Rectal smooth muscle tissue (tissue), 1 donor: ENCODE results near the gene SPRED2.
"Not testable (repeated sequence)": the region's sequence is repeated elsewhere in the genome, so short reads cannot be mapped to it uniquely, and the experiment has no call there.

Experiments
- H3K27ac ChIP-seq: one replicate; pipeline ENCODE4 v1.7.0; 2013; ENCODE audit warnings: low read depth, low read length, inconsistent platforms
- H3K27me3 ChIP-seq: one replicate; pipeline ENCODE4 v1.7.0; 2013; ENCODE audit warnings: low read length; ENCODE audit not compliant: control insufficient read depth, insufficient read depth
- H3K36me3 ChIP-seq: one replicate; pipeline ENCODE4 v1.7.0; 2013; ENCODE audit warnings: low read length; ENCODE audit not compliant: control insufficient read depth, insufficient read depth
- H3K4me1 ChIP-seq: one replicate; pipeline ENCODE4 v1.7.0; 2013; ENCODE audit warnings: low read length; ENCODE audit not compliant: control insufficient read depth, insufficient read depth
- H3K4me3 ChIP-seq: one replicate; pipeline ENCODE4 v1.7.0; 2013; ENCODE audit warnings: low read length
- H3K9ac ChIP-seq: one replicate; pipeline ENCODE4 v1.7.0; 2013; ENCODE audit warnings: low read length

SPRED2 gene

DNA sequence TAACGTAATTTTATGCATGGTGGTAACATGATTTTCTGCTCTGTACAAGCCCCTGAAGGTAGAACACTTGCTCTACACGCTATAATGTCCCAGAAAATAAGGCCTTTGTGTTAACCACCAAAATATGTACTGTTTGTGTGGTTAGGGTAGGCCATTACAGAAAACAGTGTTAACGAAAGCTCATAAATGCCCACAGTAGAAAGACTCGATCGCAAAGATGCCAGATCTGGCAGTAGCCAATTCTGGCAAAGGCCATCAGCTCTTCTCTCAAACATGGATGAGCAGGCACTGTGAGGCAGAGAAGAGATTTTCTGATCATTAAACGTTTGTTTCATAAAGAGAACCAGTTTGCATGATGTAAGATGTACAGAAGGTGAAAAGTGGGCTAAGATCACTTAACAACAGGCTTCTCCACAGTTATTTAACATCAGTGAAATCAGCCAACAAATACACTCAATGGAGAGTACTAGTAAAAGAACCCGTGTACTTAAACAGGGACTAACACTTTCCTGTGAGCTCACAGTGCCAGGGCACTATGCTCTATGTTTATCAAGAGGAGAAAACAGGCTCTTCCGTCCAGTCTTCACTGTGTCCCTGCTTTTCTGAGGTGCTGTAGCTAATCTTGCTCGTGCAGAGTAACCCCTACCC, 80.3 kb downstream of the SPRED2 start:
- H3K4me1 ChIP-seq = peaks cover 2% of the 10 kb centered on the region
- no peaks in the 10 kb centered on the region for H3K27me3 ChIP-seq
- H3K36me3 ChIP-seq = no peaks in the 10 kb centered on the region
- no peak overlapping the region for H3K9ac ChIP-seq
- no peak overlapping the region for H3K4me3 ChIP-seq
- no peak overlapping the region for H3K27ac ChIP-seq

DNA sequence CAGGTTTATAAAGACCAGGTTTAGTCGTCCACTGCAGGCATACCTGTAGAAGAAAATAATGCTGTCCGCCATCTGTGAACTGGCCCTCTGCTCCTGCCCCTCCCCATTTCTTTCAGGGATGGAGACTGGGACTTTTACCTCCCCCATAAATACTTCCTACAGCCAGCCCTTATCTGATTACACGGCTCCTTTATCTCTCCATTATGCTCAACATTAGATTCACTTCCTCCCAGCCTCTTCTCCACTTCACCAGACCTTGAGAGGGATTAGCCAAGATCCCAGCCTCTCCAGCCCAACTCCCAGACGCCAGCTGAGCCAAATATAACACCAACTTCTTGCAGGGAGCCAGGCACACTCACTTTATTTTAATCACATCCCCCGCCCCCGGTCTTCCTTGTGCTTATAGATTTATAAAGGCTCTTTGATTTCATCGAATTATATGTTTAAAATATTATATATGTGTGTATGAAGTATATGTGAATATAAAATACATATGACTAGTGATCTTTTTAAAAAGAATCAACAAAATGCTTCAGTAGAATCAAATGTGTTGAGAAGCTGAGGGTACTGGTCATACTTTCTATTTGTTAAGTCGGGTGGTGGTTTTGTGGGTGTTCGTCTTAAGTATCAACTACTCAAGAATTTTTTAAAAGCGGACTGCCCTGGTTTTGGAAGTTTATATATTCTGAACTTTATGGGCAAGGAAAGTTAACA, 81.0 kb downstream of the SPRED2 start:
- no peaks in the 10 kb centered on the region for H3K36me3 ChIP-seq
- H3K4me1 ChIP-seq = peaks cover 2% of the 10 kb centered on the region
- no peak overlapping the region for H3K4me3 ChIP-seq
- no peak overlapping the region for H3K9ac ChIP-seq
- no peaks in the 10 kb centered on the region for H3K27me3 ChIP-seq
- no peak overlapping the region for H3K27ac ChIP-seq

DNA sequence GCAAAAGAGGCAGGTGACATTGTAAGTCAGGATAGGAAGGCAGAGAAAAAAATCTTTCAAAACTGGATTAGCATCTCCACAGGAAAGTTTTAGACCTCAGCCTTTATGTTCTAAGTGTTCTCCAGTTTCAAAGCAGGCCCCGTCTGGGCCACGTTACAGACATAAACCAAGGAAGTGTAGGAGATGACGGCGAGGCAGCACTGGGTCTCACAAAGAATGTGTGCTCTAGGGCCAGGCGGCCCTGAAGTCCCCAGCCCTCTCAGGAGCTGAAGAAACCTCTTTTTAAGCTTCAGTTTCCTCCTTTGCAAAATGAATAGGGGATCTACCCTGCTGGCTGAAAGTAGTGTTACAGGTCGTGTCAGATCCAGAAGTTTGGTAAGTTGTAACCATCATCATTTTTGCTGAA, 81.7 kb downstream of the SPRED2 start:
- Histone ChIP-seq H3K27me3 (no peaks in the 10 kb centered on the region), H3K4me3 (no peak overlapping the region), H3K9ac (no peak overlapping the region), H3K36me3 (no peaks in the 10 kb centered on the region), H3K27ac (no peak overlapping the region), H3K4me1 (peaks cover 2% of the 10 kb centered on the region)

DNA sequence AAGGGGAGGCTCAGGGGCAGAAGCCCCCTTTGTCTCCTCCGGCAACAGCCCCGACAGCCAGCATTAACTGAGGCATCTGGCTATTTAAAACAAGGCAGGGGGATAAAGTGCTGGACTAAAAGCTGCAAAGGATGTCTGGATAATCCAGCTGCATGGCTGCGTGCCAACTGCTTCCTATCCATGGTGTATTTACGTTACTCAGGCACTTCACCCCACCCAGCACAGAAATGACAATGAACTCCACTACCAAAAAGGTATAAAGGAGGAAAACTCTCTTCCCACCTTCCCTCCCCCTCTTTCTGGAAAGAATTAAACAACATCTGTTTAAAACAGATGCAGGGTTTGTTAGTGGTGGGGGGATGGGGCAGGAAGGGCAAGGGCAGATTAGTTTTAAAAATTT, 82.5 kb downstream of the SPRED2 start:
- Histone ChIP-seq H3K27ac (no peak overlapping the region), H3K4me3 (no peak overlapping the region), H3K27me3 (no peaks in the 10 kb centered on the region), H3K4me1 (peaks cover 2% of the 10 kb centered on the region), H3K9ac (no peak overlapping the region), H3K36me3 (no peaks in the 10 kb centered on the region)

DNA sequence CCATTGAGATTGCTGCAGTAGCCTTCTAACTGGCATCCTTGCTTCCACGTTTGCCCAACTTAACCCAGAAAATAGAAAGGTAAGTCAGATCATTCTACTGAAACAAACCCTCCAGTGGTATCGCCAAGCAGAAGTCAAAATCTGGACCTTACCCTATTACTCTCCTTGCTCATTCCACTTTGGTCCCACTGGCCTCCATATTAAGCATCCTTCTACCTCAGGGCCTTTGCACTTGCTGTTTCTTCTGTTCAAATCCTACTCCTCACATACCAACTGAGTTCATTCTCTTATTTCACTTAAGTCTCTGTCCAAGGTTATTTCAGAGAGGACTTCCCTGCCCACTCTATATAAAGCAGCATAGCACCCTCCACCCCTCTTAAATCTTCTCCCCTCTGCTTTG, 84.5 kb downstream of the SPRED2 start:
- Histone ChIP-seq H3K27me3 (no peaks in the 10 kb centered on the region), H3K4me1 (peaks cover 2% of the 10 kb centered on the region), H3K9ac (no peak overlapping the region), H3K27ac (no peak overlapping the region), H3K4me3 (no peak overlapping the region), H3K36me3 (no peaks in the 10 kb centered on the region)

DNA sequence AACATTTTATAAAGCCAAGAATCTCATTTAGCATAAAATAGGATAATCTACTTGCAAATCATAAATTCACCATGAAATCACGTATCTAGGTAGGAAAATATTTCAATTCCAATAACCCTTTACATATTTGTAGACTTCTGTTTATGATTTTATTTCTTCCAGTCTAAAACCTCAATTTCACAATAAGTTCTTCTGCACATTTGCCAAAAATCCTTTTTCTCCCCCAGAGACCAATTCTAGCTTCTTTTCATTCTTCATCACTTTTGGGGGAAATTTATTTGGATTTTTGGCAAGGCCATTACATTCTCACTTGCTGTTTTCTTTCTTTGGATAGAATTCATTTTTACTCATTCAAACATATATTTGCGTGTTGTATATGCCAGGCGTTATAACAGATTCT, 86.8 kb downstream of the SPRED2 start:
- H3K4me3 ChIP-seq = no peak overlapping the region

DNA sequence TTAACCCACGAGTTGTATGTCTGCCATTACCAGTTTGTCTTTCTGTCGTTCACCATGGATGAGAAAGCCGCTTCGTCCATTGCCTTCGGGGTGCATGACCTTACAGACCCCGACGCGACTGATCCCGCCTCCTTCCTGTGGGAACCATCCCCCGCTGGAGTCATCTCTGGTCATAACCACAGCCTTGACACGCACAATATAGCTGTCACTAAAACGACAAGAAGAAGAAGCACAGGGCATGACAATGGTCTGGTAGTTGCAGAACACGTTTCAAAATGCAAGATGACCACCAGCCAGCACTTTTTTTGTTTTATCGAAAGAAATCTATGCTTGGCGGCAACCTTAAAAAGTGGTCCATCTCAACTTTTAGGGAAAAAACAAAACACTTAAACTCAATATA, 87.7 kb downstream of the SPRED2 start:
- Histone ChIP-seq H3K9ac (no peak overlapping the region), H3K4me3 (no peak overlapping the region), H3K36me3 (no peaks in the 10 kb centered on the region), H3K27me3 (no peaks in the 10 kb centered on the region), H3K4me1 (peaks cover 2% of the 10 kb centered on the region), H3K27ac (no peak overlapping the region)

More for the DNA sequence above, 86.8 kb downstream of the SPRED2 start:
- peaks cover 2% of the 10 kb centered on the region for H3K4me1 ChIP-seq
- H3K27me3 ChIP-seq = no peaks in the 10 kb centered on the region
- H3K27ac ChIP-seq = no peak overlapping the region
- no peaks in the 10 kb centered on the region for H3K36me3 ChIP-seq
- no peak overlapping the region for H3K9ac ChIP-seq

DNA sequence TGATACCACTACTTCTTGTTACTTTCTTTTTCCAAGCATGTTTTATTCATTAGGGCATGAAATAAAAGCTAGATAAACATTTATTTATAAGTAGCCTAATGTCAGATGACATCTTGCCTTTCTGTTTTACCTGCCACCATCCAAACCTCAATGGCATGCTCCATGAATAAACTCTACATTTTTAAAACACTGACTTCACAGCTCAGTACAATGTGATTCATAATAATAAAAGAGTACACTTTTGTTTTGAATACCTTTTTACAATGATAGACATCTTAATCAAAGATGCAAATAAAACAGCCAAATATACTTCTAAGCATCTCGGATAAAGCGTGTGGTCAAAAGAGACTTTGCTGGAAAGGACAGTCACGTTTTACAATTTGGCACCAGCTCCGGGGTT, 88.2 kb downstream of the SPRED2 start:
- Histone ChIP-seq H3K9ac (no peak overlapping the region), H3K27me3 (no peaks in the 10 kb centered on the region), H3K36me3 (no peaks in the 10 kb centered on the region), H3K4me3 (no peak overlapping the region), H3K4me1 (no peaks in the 10 kb centered on the region), H3K27ac (no peak overlapping the region)

DNA sequence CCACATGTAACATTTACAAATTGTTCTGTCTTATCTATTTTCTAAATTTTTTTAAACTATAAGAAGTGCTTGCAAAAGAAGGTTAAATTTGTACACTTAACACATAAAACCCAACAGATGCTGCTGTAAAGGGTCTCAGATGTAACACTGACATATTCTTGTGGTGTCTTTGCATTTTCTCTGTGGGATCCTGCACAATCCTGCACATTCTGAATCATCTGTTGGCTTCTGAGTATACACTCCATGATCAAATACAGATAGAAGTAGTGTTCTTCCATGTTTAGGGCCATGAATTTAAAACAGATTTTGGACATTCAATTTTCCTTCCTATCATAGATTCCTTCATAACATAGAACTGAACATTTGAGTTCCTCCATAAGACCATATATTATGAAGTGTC, 89.0 kb downstream of the SPRED2 start:
- Histone ChIP-seq H3K27me3 (no peaks in the 10 kb centered on the region), H3K9ac (no peak overlapping the region), H3K27ac (no peak overlapping the region), H3K36me3 (no peaks in the 10 kb centered on the region), H3K4me1 (no peaks in the 10 kb centered on the region), H3K4me3 (no peak overlapping the region)

DNA sequence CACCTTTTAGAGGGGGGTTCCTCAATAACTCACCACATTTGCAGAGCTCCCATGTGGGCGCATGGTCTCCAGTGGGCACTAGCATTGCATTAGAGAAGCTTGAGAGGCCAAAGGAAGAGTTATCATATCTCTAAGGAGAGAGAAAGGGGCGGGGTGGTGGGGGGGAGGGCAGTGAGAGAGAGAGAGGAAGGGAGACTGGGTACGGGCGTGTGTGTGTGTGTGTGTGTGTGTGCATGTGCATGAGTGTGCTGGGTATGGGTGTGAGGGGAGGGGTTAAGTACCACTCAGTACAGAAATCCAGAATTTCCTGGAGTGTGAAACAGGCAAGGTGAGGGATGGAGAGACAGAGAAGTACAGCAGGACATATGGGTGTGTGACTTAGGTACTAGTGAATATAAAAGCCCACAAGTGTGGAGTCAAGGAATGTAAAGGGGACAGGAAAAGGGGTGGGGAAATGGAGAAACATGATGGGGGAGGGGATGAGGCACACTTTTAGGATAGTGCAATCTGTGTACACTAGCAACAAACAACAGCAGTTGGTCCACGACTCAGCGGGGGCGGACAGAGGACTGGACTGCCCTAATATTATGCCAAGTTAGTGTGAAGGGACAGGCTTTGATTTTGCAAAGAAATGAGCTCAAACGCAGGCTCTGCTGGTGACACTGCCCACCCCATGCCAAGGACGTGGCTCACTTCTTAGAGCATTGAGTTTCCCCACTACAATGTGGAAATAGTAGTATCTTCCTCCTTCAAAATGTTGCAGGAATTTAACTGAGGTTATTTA, 91.3 kb downstream of the SPRED2 start:
- Histone ChIP-seq H3K27me3 (no peaks in the 10 kb centered on the region), H3K4me1 (no peaks in the 10 kb centered on the region), H3K36me3 (no peaks in the 10 kb centered on the region), H3K4me3 (no peak overlapping the region), H3K27ac (no peak overlapping the region), H3K9ac (no peak overlapping the region)

DNA sequence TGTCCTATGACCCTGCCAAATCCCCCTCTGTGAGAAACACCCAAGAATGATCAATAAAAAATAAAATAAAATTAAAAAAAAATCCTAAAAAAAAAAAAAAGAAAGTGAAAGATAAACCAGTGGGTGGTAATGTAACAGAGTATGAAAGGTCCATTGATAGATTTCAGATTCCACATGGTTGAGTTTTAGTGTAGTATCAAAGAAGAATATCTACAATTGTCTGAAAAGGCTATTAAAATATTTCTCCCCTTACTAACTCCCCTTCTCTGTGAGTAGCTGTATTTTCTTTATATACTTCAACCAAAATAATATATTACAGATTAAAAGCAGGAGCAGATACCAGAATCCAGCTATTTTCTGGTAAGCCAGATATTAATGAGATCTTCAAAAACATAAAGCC, 92.8 kb downstream of the SPRED2 start:
- no peak overlapping the region for H3K27ac ChIP-seq
- H3K27me3 ChIP-seq = no peaks in the 10 kb centered on the region
- H3K4me1 ChIP-seq = no peaks in the 10 kb centered on the region
- no peak overlapping the region for H3K9ac ChIP-seq
- no peaks in the 10 kb centered on the region for H3K36me3 ChIP-seq
- H3K4me3 ChIP-seq = no peak overlapping the region

DNA sequence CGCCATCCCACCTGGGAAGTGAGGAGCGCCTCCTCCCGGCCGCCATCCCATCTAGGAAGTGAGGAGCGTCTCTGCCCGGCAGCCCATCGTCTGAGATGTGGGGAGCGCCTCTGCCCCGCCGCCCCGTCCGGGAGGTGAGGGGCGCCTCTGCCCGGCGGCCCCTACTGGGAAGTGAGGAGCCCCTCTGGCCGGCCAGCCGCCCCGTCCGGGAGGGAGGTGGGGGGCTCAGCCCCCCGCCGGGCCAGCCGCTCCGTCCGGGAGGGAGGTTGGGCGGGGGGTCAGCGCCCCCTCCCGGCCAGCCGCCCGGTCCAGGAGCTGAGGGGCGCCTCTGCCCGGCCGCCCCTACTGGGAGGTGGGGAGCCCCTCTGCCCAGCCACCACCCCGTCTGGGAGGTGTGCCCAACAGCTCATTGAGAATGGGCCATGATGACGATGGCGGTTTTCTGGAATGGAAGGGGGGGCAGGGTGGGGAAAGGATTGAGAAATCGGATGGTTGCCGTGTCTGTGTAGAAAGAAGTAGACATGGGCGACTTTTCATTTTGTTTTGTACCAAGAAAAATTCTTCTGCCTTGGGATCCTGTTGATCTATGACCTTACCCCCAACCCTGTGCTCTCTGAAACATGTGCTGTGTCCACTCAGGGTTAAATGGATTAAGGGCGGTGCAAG, 93.4 kb downstream of the SPRED2 start:
- not testable (repeated sequence) for H3K27ac ChIP-seq, H3K4me1 ChIP-seq, H3K9ac ChIP-seq, H3K4me3 ChIP-seq, H3K36me3 ChIP-seq, H3K27me3 ChIP-seq
